GM23338 (cell line): ENCODE measurements around the gene OSBPL7. TPM values are rescaled to one million over a fixed set of nuclear protein-coding genes. Genes with fewer than 3 reads are reported as not detected.

Experiments used
- ATAC-seq: fragments of 200-7000 bp; cut with Tn5 transposase; 3 replicates; pipeline ENCODE4 v1.9.1; 2020
- DNase-seq: peaks from one replicate; pipeline ENCODE4 v3.0.0-alpha.2; 2015; ENCODE audit warnings: low spot score
- H2AFZ ChIP-seq: fragments of 200-600 bp; sonication (generic); 2 replicates; pipeline ENCODE4 v1.8.0; 2016; ENCODE audit warnings: antibody characterized with exemption, mild to moderate bottlenecking, moderate library complexity
- H3F3A ChIP-seq: fragments of 200-600 bp; sonication (generic); replicated peaks from 2 replicates; pipeline ENCODE4 v1.8.0; 2017; ENCODE audit warnings: antibody characterized with exemption, mixed run types, low read depth
- H3K27ac ChIP-seq: fragments of 200-600 bp; sonication (generic); 2 replicates; pipeline ENCODE4 v1.6.1; 2016; ENCODE audit warnings: low read depth
- H3K27me3 ChIP-seq: fragments of 200-600 bp; sonication (generic); 2 replicates; pipeline ENCODE4 v1.8.0; 2016; ENCODE audit warnings: mild to moderate bottlenecking, mixed run types, moderate library complexity; ENCODE audit not compliant: insufficient read depth
- H3K36me3 ChIP-seq: fragments of 200-600 bp; sonication (generic); 2 replicates; pipeline ENCODE4 v1.8.0; 2016; ENCODE audit warnings: mild to moderate bottlenecking; ENCODE audit not compliant: insufficient read depth
- H3K4me1 ChIP-seq: fragments of 200-600 bp; sonication (generic); 2 replicates; pipeline ENCODE4 v1.8.0; 2016; ENCODE audit warnings: mild to moderate bottlenecking, moderate library complexity; ENCODE audit not compliant: insufficient read depth
- H3K4me2 ChIP-seq: fragments of 200-600 bp; sonication (generic); 2 replicates; pipeline ENCODE4 v1.7.1; 2017; ENCODE audit warnings: mixed run types
- H3K4me3 ChIP-seq: fragments of 200-600 bp; sonication (generic); 2 replicates; pipeline ENCODE4 v1.6.1; 2016; ENCODE audit warnings: mixed run types
- H3K79me2 ChIP-seq: fragments of 200-600 bp; sonication (generic); replicated peaks from 2 replicates; pipeline ENCODE4 v1.8.0; 2017; ENCODE audit warnings: mild to moderate bottlenecking; ENCODE audit not compliant: insufficient read depth
- H3K9me2 ChIP-seq: fragments of 200-600 bp; sonication (generic); 2 replicates; pipeline ENCODE4 v1.8.0; 2017; ENCODE audit not compliant: insufficient read depth
- H4K20me1 ChIP-seq: fragments of 200-600 bp; sonication (generic); replicated peaks from 2 replicates; pipeline ENCODE4 v1.8.0; 2017; ENCODE audit warnings: mild to moderate bottlenecking; ENCODE audit not compliant: insufficient read depth
- H3K27ac Mint-ChIP-seq: 2 replicates; pipeline ENCODE4 v1.8.0; 2020; ENCODE audit warnings: inconsistent platforms, mild to moderate bottlenecking, moderate library complexity, mixed read lengths
- H3K27me3 Mint-ChIP-seq: 3 replicates; pipeline ENCODE4 v1.8.0; 2022; ENCODE audit warnings: low read depth, mild to moderate bottlenecking, moderate library complexity, mixed read lengths, inconsistent platforms; ENCODE audit not compliant: insufficient read depth, poor library complexity
- H3K36me3 Mint-ChIP-seq: 3 replicates; pipeline ENCODE4 v1.8.0; 2021; ENCODE audit warnings: low read depth, mild to moderate bottlenecking, inconsistent platforms, moderate library complexity, mixed read lengths
- H3K4me1 Mint-ChIP-seq: 3 replicates; pipeline ENCODE4 v1.8.0; 2020; ENCODE audit warnings: mild to moderate bottlenecking, inconsistent platforms, mixed read lengths
- H3K4me3 Mint-ChIP-seq: 3 replicates; pipeline ENCODE4 v1.8.0; 2021; ENCODE audit warnings: moderate library complexity, mild to moderate bottlenecking, inconsistent platforms, mixed read lengths
- H3K9me3 Mint-ChIP-seq: 3 replicates; pipeline ENCODE4 v1.8.0; 2020; ENCODE audit warnings: moderate library complexity, mild to moderate bottlenecking, inconsistent platforms, mixed read lengths
- CREB1 ChIP-seq: fragments of 250-450 bp; sonication (Bioruptor Pico); IDR thresholded peaks from 2 replicates; pipeline ENCODE4 v1.5.0; 2020; ENCODE audit warnings: low read depth, mild to moderate bottlenecking, moderate library complexity
- EZH2 ChIP-seq: fragments of 200-600 bp; sonication (generic); IDR thresholded peaks from one replicate; pipeline ENCODE4 v1.8.0; 2017; ENCODE audit warnings: antibody characterized with exemption, mild to moderate bottlenecking, low read depth; ENCODE audit not compliant: unreplicated experiment
- JUNB ChIP-seq: IDR thresholded peaks from one replicate; pipeline ENCODE4 v1.6.1; 2016; ENCODE audit warnings: antibody characterized with exemption; ENCODE audit not compliant: unreplicated experiment
- NANOG ChIP-seq: IDR thresholded peaks from 2 replicates; pipeline ENCODE4 v1.6.1; 2016; ENCODE audit warnings: antibody characterized with exemption, borderline replicate concordance
- POLR2AphosphoS5 ChIP-seq: IDR thresholded peaks from 2 replicates; pipeline ENCODE4 v1.6.1; 2016; ENCODE audit warnings: antibody characterized with exemption, low read depth
- REST ChIP-seq: IDR thresholded peaks from one replicate; pipeline ENCODE4 v1.6.1; 2018; ENCODE audit warnings: antibody characterized with exemption; ENCODE audit not compliant: unreplicated experiment
- STAT1 ChIP-seq: IDR thresholded peaks from one replicate; pipeline ENCODE4 v1.6.1; 2016; ENCODE audit warnings: antibody characterized with exemption; ENCODE audit not compliant: unreplicated experiment
- ZNF114 ChIP-seq: fragments of 250-450 bp; sonication (Bioruptor Pico); IDR thresholded peaks from 2 replicates; pipeline ENCODE4 v1.5.0; 2020; ENCODE audit warnings: mild to moderate bottlenecking, moderate library complexity
- ZNF331 ChIP-seq: fragments of 250-450 bp; sonication (Bioruptor Pico); IDR thresholded peaks from 2 replicates; pipeline ENCODE4 v1.5.0; 2020; ENCODE audit warnings: low read depth, mild to moderate bottlenecking, moderate library complexity
- ZNF462 ChIP-seq: fragments of 250-450 bp; sonication (Bioruptor Pico); IDR thresholded peaks from 2 replicates; pipeline ENCODE4 v1.5.0; 2020; ENCODE audit warnings: mild to moderate bottlenecking, moderate library complexity
- polyA plus RNA-seq: library from polyadenylated mRNA; unstranded; fragments of >200 nt; fragmentation: Nextera tagmentation; extraction: Ambion mirVana; gene quantifications from 2 replicates; pipeline ENCODE4 v1.2.1, GENCODE V29; 2016
- total RNA-seq: library from RNA; depleted of rRNA; stranded (reverse); fragments of >200 nt; shearing (Covaris generic); gene quantifications from 2 replicates; pipeline ENCODE4 v1.2.3, GENCODE V29; 2014

OSBPL7 gene
- total and polyA plus RNA-seq, 2 experiments from 2014 or later: 3.4 to 8.1 TPM

- H3K36me3 Mint-ChIP-seq: peaks cover 5% of the 10 kb centered on the region; the same call in 1 of the 3 replicates
- H3K4me1 Mint-ChIP-seq: peaks cover 7% of the 10 kb centered on the region; the same call in 2 of the 3 replicates
- Histone ChIP-seq H3K4me1 (no peaks in the 10 kb centered on the region), H3K27ac (no peak overlapping the region), H3K27me3 (no peaks in the 10 kb centered on the region), H3K9me2 (no peaks in the 10 kb centered on the region), H3K36me3 (no peaks in the 10 kb centered on the region), H3K4me2 (no peak overlapping the region), H3K79me2 (no peaks in the 10 kb centered on the region), H3K4me3 (no peak overlapping the region), H2AFZ (no peak overlapping the region), H3F3A (no peaks in the 10 kb centered on the region), H4K20me1 (no peaks in the 10 kb centered on the region; the same call in 1 of the 2 replicates)
- no peak for TF ChIP-seq JUNB
- no peak overlapping the region for H3K27ac Mint-ChIP-seq
- H3K9me3 Mint-ChIP-seq: no peaks in the 10 kb centered on the region
- ATAC-seq (no peak), DNase-seq (no peak)
- no peak overlapping the region for H3K4me3 Mint-ChIP-seq
- peaks cover 8% of the 10 kb centered on the region for H3K27me3 Mint-ChIP-seq
Observed at GRCh38 chr17:47806913-47807255, 14.7 kb downstream of the OSBPL7 start.

- Histone ChIP-seq H3K9me2 (no peaks in the 10 kb centered on the region), H4K20me1 (no peaks in the 10 kb centered on the region; the same call in 1 of the 2 replicates), H3K27ac (no peak overlapping the region), H3K4me2 (no peak overlapping the region), H3K79me2 (no peaks in the 10 kb centered on the region), H3K36me3 (no peaks in the 10 kb centered on the region), H3K4me1 (no peaks in the 10 kb centered on the region), H3K27me3 (no peaks in the 10 kb centered on the region), H3F3A (no peaks in the 10 kb centered on the region), H3K4me3 (no peak overlapping the region), H2AFZ (no peak overlapping the region)
- Mint-ChIP-seq H3K27me3 (peaks cover 8% of the 10 kb centered on the region), H3K36me3 (peaks cover 5% of the 10 kb centered on the region; the same call in 1 of the 3 replicates), H3K27ac (peak overlapping the region; percentile 72; the same call in 1 of the 2 replicates), H3K9me3 (no peaks in the 10 kb centered on the region), H3K4me3 (no peak overlapping the region), H3K4me1 (peaks cover 7% of the 10 kb centered on the region; the same call in 2 of the 3 replicates)
- DNase-seq (no peak), ATAC-seq (no peak)
- no peak for TF ChIP-seq ZNF331 (CRISPR knock-in tag)
- no peak for TF ChIP-seq JUNB
- TF ChIP-seq ZNF462 (CRISPR knock-in tag): no peak
- TF ChIP-seq ZNF114 (CRISPR knock-in tag): no peak
- no peak for TF ChIP-seq CREB1 (CRISPR knock-in tag)
- TF ChIP-seq NANOG: no peak
- no peak for TF ChIP-seq POLR2AphosphoS5
- no peak for TF ChIP-seq REST
- TF ChIP-seq STAT1: no peak
- no peak for TF ChIP-seq EZH2
Observed at GRCh38 chr17:47806026-47806912, 15.3 kb downstream of the OSBPL7 start.
